ENCODE measurements around the gene C8A.

C8A gene

GRCh38 chr1:56939209-56939608 lies 84.6 kb downstream of the C8A start:
- TF ChIP-seq POLR2AphosphoS5 (IDR thresholded peaks at IDR 0.05; ENCODE audit: low read depth, low read length): no peak
- TF ChIP-seq TAF1 (IDR thresholded peaks at IDR 0.05; ENCODE audit: borderline replicate concordance, insufficient read depth, low read length): no peak
- TF ChIP-seq SIN3A (IDR thresholded peaks at IDR 0.05; ENCODE audit: borderline replicate concordance, insufficient read depth, low read length): no peak
- TF ChIP-seq FOXP2 (optimal IDR thresholded peaks at IDR 0.05; ENCODE audit: borderline replicate concordance, extremely low read depth, extremely low read length, insufficient read depth): no peak
- TF ChIP-seq, protein P1, sequence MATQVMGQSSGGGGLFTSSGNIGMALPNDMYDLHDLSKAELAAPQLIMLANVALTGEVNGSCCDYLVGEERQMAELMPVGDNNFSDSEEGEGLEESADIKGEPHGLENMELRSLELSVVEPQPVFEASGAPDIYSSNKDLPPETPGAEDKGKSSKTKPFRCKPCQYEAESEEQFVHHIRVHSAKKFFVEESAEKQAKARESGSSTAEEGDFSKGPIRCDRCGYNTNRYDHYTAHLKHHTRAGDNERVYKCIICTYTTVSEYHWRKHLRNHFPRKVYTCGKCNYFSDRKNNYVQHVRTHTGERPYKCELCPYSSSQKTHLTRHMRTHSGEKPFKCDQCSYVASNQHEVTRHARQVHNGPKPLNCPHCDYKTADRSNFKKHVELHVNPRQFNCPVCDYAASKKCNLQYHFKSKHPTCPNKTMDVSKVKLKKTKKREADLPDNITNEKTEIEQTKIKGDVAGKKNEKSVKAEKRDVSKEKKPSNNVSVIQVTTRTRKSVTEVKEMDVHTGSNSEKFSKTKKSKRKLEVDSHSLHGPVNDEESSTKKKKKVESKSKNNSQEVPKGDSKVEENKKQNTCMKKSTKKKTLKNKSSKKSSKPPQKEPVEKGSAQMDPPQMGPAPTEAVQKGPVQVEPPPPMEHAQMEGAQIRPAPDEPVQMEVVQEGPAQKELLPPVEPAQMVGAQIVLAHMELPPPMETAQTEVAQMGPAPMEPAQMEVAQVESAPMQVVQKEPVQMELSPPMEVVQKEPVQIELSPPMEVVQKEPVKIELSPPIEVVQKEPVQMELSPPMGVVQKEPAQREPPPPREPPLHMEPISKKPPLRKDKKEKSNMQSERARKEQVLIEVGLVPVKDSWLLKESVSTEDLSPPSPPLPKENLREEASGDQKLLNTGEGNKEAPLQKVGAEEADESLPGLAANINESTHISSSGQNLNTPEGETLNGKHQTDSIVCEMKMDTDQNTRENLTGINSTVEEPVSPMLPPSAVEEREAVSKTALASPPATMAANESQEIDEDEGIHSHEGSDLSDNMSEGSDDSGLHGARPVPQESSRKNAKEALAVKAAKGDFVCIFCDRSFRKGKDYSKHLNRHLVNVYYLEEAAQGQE (IDR thresholded peaks at IDR 0.05; ENCODE audit: insufficient read depth in 1 of 2, low read depth in 2 of 2, low read length in 2 of 2): no peak

- no peak for TF ChIP-seq TAF1 (IDR thresholded peaks at IDR 0.05; ENCODE audit: borderline replicate concordance, insufficient read depth, low read length)
- TF ChIP-seq, protein P1 (IDR thresholded peaks at IDR 0.05; ENCODE audit: insufficient read depth in 1 of 2, low read depth in 2 of 2, low read length in 2 of 2): no peak
- TF ChIP-seq FOXP2 (optimal IDR thresholded peaks at IDR 0.05; ENCODE audit: borderline replicate concordance, extremely low read depth, extremely low read length, insufficient read depth): no peak
- TF ChIP-seq POLR2AphosphoS5 (IDR thresholded peaks at IDR 0.05; ENCODE audit: low read depth, low read length): no peak
- TF ChIP-seq SIN3A (IDR thresholded peaks at IDR 0.05; ENCODE audit: borderline replicate concordance, insufficient read depth, low read length): no peak
These were observed 85.4 kb downstream of the C8A start for GRCh38 chr1:56940039-56940438.

- TF ChIP-seq SIN3A (IDR thresholded peaks at IDR 0.05; ENCODE audit: borderline replicate concordance, insufficient read depth, low read length) (no peak), FOXP2 (optimal IDR thresholded peaks at IDR 0.05; ENCODE audit: borderline replicate concordance, extremely low read depth, extremely low read length, insufficient read depth) (no peak), POLR2AphosphoS5 (IDR thresholded peaks at IDR 0.05; ENCODE audit: low read depth, low read length) (no peak), TAF1 (IDR thresholded peaks at IDR 0.05; ENCODE audit: borderline replicate concordance, insufficient read depth, low read length) (no peak)
- TF ChIP-seq, protein P1 (IDR thresholded peaks at IDR 0.05; ENCODE audit: insufficient read depth in 1 of 2, low read depth in 2 of 2, low read length in 2 of 2): no peak
These were observed 93.9 kb downstream of the C8A start for GRCh38 chr1:56948403-56949023.

DNA sequence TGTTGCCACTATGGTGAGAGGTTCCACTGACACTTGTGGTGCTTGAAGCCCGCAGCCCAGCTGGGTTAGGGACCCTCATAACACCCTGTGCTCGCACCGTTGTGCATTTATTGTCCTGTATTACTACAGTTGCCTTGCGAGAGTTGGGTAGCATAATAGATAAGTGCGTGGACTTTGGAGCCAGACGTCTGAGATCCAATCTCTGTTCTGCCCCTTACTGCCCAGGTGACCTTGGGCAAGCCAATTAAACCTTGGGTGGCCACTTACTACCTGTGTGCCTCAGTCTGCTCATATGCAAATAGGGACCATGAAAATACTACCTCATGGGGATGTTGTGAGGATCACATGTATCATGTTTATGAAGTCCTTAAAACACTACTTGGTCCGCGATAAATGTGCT lies 97.9 kb downstream of the C8A start:
- TF ChIP-seq POLR2AphosphoS5 (IDR thresholded peaks at IDR 0.05; ENCODE audit: low read depth, low read length) (no peak), FOXP2 (optimal IDR thresholded peaks at IDR 0.05; ENCODE audit: borderline replicate concordance, extremely low read depth, extremely low read length, insufficient read depth) (no peak), SIN3A (IDR thresholded peaks at IDR 0.05; ENCODE audit: borderline replicate concordance, insufficient read depth, low read length) (no peak), TAF1 (IDR thresholded peaks at IDR 0.05; ENCODE audit: borderline replicate concordance, insufficient read depth, low read length) (no peak)
- TF ChIP-seq, protein P1 (IDR thresholded peaks at IDR 0.05; ENCODE audit: insufficient read depth in 1 of 2, low read depth in 2 of 2, low read length in 2 of 2): no peak

Data from PFSK-1 (cell line).